GM12878 (cell line): Measurements from ENCODE around the gene TMEM235. TPM values are rescaled to one million over a fixed set of nuclear protein-coding genes. Genes with fewer than 3 reads are reported as not detected.

ENCODE experiments used
- ATF2 ChIP-seq: IDR thresholded peaks from 2 replicates; pipeline ENCODE4 v1.6.1; 2012; ENCODE audit warnings: low read length, inconsistent platforms
- CTCF ChIP-seq, 3 experiments: IDR thresholded peaks in 2 of 3; conservative IDR thresholded peaks in 1 of 3; 2 replicates each; pipeline ENCODE4 v1.5.1; 2011; ENCODE audit warnings: low read depth in 3 of 3, low read length in 3 of 3, mild to moderate bottlenecking in 3 of 3, control low read depth in 2 of 3, moderate library complexity in 2 of 3, inconsistent platforms in 1 of 3, mixed read lengths in 1 of 3; ENCODE audit not compliant: control insufficient read depth in 2 of 3, insufficient read depth in 1 of 3; ENCODE audit errors: extremely low read depth in 1 of 3
- POLR2A ChIP-seq: IDR thresholded peaks from 2 replicates; pipeline ENCODE4 v1.6.1; 2011; ENCODE audit warnings: low read depth, mild to moderate bottlenecking, low read length
- TCF12 ChIP-seq: IDR thresholded peaks from 2 replicates; pipeline ENCODE4 v1.6.1; 2011; ENCODE audit warnings: low read depth, mild to moderate bottlenecking, low read length
- TCF3 ChIP-seq: IDR thresholded peaks from 2 replicates; pipeline ENCODE4 v1.6.1; 2012; ENCODE audit warnings: low read depth, mild to moderate bottlenecking, low read length, borderline replicate concordance; ENCODE audit not compliant: insufficient read depth
- ZSCAN29 ChIP-seq: fragments of 450-650 bp; IDR thresholded peaks from 2 replicates; pipeline ENCODE4 v1.6.1; 2017; ENCODE audit warnings: mild to moderate bottlenecking, moderate library complexity
- polyA plus RNA-seq, 11 experiments: library from polyadenylated mRNA; depleted of rRNA in 4 of 11; unstranded in 6 of 11; stranded (reverse) in 5 of 11; fragments of >200 nt; fragmentation: Nextera tagmentation in 4 of 11; fragmentation: Illumina TruSeq in 1 of 11; extraction: Ambion mirVana in 4 of 11; extraction: Trizol in 1 of 11; gene quantifications; 1 replicate in 1 of 11; 2 replicates in 10 of 11; pipeline versions ENCODE4 v1.2.1 to v1.2.3, GENCODE V29; 2011 to 2016; ENCODE audit warnings: inconsistent platforms in 2 of 11, missing spikeins in 2 of 11, low read depth in 1 of 11
- total RNA-seq, 4 experiments: library from RNA; depleted of rRNA in 3 of 4; stranded (reverse); fragments of >200 nt in 3 of 4; fragmentation: Illumina TruSeq in 1 of 4; extraction: Trizol in 1 of 4; gene quantifications; 2 replicates each; pipeline versions ENCODE4 v1.2.1 to v1.2.3, GENCODE V29; 2013 to 2021
- TF ChIP-seq, protein P1 (sequence below): fragments of 450-650 bp; conservative IDR thresholded peaks from 2 replicates; pipeline ENCODE4 v1.6.1; 2017; ENCODE audit warnings: mild to moderate bottlenecking, moderate library complexity
- TF ChIP-seq, protein P2 (sequence below): fragments of 450-650 bp; IDR thresholded peaks from 2 replicates; pipeline ENCODE4 v1.6.1; 2016; ENCODE audit warnings: mild to moderate bottlenecking

Gene TMEM235
- total and polyA plus RNA-seq, 10 of the 15 experiments (the other 5 are each of a cell fraction or from before 2014, with no cell fraction given): not detected

- peak; percentile 75 for TF ChIP-seq TCF12
- TF ChIP-seq, protein P1, sequence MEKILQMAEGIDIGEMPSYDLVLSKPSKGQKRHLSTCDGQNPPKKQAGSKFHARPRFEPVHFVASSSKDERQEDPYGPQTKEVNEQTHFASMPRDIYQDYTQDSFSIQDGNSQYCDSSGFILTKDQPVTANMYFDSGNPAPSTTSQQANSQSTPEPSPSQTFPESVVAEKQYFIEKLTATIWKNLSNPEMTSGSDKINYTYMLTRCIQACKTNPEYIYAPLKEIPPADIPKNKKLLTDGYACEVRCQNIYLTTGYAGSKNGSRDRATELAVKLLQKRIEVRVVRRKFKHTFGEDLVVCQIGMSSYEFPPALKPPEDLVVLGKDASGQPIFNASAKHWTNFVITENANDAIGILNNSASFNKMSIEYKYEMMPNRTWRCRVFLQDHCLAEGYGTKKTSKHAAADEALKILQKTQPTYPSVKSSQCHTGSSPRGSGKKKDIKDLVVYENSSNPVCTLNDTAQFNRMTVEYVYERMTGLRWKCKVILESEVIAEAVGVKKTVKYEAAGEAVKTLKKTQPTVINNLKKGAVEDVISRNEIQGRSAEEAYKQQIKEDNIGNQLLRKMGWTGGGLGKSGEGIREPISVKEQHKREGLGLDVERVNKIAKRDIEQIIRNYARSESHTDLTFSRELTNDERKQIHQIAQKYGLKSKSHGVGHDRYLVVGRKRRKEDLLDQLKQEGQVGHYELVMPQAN: no peak
- TF ChIP-seq, protein P2, sequence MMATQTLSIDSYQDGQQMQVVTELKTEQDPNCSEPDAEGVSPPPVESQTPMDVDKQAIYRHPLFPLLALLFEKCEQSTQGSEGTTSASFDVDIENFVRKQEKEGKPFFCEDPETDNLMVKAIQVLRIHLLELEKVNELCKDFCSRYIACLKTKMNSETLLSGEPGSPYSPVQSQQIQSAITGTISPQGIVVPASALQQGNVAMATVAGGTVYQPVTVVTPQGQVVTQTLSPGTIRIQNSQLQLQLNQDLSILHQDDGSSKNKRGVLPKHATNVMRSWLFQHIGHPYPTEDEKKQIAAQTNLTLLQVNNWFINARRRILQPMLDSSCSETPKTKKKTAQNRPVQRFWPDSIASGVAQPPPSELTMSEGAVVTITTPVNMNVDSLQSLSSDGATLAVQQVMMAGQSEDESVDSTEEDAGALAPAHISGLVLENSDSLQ: peak; percentile 26; the same call in 1 of the 2 replicates
- TF ChIP-seq TCF3: peak; percentile 58; the same call in 1 of the 2 replicates
- TF ChIP-seq CTCF (IDR thresholded peaks at IDR 0.05 in 2 of 3, conservative IDR thresholded peaks at IDR 0.05 in 1 of 3; ENCODE audit: control insufficient read depth in 2 of 3, extremely low read depth in 1 of 3, insufficient read depth in 1 of 3, low read depth in 3 of 3, low read length in 3 of 3): 0 out of 6 replicates have a peak, but pooled peaks of 1 of the 3 experiments have one; percentile 11
- peak; percentile 36; the same call in 1 of the 2 replicates for TF ChIP-seq ATF2
- TF ChIP-seq ZSCAN29: 0 out of 2 replicates have a peak, but pooled peaks have one; percentile 20
- peak; percentile 48; the same call in 1 of the 2 replicates for TF ChIP-seq POLR2A
These were observed 44.9 kb downstream of the TMEM235 start (continued) for GRCh38 chr17:78276098-78276887.
